CD4-positive, alpha-beta T cell treated with Interleukin-15 for 1 hour (primary cell): Measurements from ENCODE around the gene TRIM34.
A peak's percentile ranks its signal among the peaks of the same experiment; 100 is the strongest.
"Not testable (repeated sequence)": the region's sequence is repeated elsewhere in the genome, so short reads cannot be mapped to it uniquely, and the experiment has no call there.

Source experiments
- DNase-seq: peaks from one replicate; pipeline ENCODE4 v3.0.0-alpha.2; 2020

Gene TRIM34, protein sequence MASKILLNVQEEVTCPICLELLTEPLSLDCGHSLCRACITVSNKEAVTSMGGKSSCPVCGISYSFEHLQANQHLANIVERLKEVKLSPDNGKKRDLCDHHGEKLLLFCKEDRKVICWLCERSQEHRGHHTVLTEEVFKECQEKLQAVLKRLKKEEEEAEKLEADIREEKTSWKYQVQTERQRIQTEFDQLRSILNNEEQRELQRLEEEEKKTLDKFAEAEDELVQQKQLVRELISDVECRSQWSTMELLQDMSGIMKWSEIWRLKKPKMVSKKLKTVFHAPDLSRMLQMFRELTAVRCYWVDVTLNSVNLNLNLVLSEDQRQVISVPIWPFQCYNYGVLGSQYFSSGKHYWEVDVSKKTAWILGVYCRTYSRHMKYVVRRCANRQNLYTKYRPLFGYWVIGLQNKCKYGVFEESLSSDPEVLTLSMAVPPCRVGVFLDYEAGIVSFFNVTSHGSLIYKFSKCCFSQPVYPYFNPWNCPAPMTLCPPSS

DNA sequence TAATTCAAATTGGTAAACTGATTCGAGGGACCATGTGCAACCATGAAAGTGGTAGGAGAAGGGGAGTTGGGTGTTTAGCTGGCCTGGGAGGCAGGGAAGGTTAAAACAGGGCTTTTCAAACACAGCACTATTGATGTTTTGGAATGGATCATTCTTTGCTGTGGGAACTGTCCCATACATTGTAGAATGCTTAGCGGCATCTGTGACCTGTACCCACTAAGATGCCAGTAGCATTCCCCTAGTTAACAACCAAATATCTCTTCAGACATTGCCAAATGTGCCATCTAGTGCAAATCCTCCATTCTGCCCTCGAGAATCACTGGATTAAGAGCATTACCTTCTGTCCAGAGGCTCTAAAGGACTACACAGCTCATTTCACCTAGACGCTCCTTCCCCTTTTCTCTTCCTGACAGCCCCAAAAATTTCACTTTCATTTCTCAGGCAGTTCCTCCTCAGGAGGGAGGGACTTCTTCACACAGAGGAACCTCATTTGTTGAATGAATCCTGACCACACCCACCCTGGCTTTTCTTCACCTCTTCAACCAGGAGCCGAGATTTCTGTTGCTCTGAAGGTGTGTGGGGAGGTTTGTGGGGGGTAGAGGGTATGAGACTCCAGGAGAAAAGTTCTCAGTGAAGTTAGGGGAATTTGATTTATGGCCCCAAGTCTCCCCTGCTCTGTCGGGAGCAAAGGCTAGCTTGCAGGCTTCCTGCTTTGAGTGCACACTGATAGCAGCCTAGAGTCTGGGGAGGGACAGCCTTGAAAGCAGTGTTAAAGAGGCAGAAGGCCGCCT is at the start of gene TRIM34:
Gene TRIM34 (plus strand): TSS at position 513 of the 791 bp plus-strand sequence. CDS start 7,331 bp downstream, outside the sequence.
- peak; percentile 67 for DNase-seq

DNA sequence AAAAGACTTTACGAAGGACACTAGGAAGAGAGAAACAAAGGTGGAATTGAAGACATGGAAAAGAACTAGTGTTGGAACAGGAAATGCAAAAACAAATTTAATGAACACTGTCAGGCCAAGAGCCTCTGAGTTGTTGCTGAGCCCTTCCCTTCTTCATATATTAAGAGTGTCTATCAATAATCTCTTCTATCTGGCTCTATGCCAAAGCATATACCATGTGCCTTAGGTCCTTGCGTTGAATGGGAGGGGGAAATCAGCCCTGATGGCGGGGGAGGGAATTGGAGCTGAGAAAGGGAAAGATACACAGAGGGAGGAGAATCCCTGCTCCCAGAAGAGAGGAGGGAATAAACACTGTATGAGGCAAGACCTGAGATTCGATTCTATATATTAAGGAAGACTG is 49.6 kb upstream of the TRIM34 start:
- DNase-seq: no peak

DNA sequence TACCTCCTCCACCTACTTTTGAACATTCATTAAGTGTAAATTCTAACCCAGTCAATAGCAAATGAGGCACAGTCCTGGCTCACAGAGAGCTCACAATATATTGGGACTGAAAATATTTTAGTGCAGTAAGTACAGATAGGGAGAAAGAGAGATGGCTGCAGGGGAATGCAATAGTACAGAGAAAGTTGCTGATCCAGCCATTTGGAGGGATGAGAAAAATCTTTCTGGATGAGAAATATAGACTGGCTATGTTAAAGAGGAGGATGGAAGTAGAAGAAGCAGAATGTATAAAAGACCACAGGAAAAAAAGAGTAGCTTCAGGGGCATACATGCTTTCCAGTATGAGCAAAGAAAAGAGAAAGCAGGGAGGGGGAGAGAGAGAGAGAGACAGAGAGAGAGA is 47.7 kb upstream of the TRIM34 start:
- no peak for DNase-seq

DNA sequence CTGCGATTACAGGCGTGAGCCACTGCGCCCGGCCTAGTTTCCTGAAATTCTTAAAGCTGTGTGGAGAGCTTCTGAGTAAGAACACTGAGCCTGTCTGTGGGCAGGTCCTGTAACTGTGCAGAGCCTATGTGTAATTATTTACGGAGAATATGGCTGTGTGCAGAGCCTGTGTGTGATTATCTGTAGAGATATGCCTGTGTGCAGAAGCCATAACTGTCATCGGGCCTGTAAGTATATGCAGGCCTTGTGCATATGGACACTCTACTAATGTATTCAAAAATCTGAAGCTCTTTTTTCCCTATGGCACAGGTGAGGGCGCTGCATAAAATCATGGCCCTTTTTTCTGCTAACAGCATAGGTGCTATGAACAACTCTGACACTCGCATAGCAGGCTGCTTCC is 44.2 kb upstream of the TRIM34 start, which contains the start of gene OR52B6:
Gene OR52B6 (plus strand): TSS at position 301 of the 400 bp plus-strand sequence. CDS start 0 bp downstream, at position 301.
- no peak for DNase-seq

DNA sequence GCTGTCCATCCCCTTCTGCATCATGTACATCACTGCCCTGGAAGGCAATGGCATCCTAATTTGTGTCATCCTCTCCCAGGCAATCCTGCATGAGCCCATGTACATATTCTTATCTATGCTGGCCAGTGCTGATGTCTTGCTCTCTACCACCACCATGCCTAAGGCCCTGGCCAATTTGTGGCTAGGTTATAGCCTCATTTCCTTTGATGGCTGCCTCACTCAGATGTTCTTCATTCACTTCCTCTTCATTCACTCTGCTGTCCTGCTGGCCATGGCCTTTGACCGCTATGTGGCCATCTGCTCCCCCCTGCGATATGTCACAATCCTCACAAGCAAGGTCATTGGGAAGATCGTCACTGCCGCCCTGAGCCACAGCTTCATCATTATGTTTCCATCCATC is 43.8 kb upstream of the TRIM34 start:
- no peak for DNase-seq

DNA sequence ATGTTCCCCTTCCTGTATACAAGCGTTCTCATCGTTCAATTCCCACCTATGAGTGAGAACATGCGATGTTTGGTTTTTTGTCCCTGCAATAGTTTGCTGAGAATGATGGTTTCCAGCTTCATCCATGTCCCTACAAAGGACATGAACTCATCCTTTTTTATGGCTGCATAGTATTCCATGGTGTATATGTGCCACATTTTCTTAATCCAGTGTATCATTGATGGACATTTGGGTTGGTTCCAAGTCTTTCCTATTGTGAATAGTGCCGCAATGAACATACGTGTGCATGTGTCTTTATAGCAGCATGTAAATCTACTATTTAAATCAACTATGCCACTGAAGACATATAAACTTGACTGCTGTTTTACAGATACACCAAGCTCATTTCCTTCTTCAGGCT is 40.3 kb upstream of the TRIM34 start:
- not testable (repeated sequence) for DNase-seq

DNA sequence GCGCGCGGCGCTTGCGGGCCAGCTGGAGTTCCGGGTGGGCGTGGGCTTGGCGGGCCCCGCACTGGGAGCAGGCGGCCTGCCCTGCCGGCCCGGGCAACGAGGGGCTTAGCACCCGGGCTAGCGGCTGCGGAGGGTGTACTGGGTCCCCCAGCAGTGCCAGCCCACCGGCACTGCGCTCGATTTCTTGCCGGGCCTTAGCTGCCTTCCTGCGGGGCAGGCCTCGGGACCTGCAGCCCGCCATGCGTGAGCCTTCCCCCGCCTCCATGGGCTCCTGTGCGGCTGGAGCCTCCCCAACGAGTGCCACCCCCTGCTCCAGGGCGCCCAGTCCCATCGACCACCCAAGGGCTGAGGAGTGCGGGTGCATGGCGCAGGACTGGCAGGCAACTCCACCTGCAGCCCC is 34.9 kb upstream of the TRIM34 start:
- DNase-seq: not testable (repeated sequence)

DNA sequence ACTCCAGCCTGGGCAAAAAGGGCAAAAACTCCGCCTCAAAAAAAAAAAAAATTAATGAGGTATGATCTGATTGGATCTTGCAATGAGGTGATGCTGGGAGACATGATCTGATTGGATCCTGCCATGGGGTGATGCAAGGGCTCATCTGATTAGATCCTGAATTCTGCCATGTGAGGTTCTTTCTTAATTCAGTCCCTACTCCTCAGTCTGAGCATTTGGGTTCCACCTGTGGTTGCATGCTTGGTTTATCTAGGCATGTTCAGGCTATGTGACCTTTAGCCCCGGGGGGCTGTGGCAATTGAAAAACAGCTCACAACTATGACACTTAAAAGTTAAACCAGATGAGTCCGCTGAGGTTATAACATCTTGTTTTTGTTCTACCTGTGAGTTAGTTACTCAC is 33.2 kb upstream of the TRIM34 start:
- no peak for DNase-seq

DNA sequence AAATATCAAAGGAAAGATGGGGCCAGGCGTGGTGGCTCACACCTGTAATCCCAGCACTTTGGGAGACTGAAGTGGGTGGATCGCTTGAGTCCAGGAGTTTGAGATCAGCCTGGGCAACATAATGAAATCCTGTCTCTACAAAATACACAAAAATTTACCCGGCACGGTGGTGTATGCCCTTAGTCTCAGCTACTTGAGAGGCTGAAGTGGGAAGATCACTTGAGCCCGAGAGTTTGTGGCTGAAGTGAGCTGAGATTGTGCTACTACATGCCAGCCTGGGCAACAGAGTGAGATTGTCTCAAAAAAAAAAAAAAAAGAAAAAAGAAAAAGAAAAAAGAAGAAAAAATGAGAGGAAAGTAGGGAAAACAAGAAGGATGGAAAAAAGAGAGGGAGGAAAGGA is 32.2 kb upstream of the TRIM34 start:
- no peak for DNase-seq

DNA sequence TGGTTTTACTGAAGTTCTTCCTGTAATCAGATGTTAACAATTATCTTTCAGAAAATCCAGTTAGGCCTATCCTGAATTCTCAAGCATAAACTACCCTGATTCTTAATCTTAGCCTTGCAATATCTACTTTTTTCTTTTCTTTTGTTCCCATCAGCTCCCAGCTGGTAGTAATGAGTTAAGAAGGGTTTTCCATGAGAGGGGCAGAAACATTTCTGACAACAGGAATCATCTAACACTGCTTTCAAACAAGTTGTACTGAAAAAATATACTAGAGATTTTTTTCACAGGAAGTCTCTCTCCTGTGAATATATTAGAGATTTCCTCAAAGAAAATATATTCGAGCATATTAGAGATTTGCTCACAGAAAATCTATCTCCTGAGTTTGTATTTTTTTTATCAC is 31.7 kb upstream of the TRIM34 start:
- no peak for DNase-seq

DNA sequence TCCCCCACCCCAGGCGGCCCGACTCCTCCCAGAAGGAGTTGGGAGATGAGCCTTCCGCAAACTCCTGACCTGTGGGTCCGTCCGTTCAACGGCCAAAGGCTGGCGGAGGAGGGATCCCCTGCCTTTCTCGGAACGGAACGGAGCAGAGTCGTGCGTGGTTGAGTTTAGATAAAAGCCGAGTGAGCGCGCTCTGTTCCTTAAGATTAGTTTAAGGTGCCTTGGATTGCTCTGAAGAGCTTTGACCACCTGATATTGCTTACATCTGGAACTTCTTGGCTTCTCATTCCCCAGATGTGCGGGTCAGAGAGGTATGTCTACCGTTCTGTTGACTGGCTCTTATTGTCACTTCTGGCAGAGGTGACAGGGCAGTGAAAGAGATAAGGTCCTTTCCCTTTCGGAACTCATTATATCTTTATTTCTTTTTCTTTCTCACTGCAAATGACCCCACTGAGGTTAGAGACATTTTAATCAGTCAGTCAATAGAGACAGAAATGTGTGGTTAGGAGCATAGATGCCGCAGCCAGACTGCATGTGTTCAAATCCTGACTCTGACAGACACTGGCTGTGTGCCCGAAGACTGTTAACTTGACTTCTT is 28.1 kb upstream of the TRIM34 start, which contains the start of gene TRIM6:
Gene TRIM6 (plus strand): TSS at position 31 of the 595 bp plus-strand sequence. CDS start 261 bp downstream, at position 292.
- peak; percentile 21 for DNase-seq

DNA sequence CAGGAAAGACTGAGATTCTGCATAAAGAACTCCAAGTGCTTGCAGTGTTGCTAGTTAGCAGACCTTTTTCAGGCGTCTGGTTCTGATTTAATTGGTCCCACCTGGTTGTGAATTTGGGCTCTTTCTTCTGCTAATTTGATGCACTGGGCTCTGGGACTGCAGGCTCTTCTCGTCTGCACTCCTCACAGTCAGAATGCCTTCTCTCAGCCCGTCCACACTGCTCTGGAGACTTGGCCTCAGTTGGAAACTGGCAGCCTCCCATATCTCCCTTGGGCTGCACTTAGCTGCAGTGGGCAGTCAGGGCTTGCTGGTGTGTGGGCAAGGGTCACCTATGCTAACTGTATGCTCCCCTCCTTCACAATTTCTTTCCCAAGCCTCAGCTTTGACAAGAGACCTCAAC is 26.8 kb upstream of the TRIM34 start:
- DNase-seq: no peak

DNA sequence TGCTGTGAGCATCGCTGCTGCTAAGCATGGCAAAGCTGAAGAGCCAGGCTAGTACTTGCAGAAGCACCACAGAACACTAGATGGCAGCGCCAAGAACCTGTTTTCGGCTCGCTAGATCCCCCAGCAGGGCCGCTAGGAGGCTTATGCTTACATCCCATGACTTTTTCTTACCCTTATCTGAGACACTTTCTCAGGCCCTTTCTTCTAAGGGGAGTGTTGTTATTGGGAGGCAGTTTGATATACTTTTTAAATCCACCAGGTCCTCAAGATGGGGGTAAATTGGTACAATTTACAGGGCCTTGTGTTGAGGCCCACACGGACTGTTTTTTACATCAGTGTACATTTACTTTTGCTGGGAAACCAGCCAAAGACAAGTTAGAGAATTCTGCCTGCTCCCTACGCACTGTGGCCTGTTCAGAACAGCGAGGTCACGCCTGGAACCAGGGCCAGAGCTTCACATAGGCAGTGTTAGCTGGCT is 24.4 kb upstream of the TRIM34 start:
- peak; percentile 61 for DNase-seq

DNA sequence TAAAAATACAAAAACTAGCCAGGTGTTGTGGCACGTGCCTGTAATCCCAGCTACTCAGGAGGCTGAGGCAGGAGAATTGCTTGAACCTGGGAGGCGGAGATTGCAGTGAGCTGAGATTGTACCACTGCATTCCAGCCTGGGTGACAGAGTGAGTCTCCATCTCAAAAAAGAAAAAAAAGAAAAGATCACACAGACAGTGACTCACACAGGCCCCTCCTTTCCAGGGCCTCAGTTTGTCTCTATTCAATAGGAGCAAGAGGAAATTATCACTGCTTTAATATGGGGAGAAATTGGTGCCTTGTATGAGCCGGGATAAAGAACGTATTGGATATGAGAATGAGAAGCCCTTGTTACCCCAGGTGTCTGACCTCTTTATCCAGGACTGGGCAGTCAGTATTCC is 22.0 kb upstream of the TRIM34 start:
- DNase-seq: not testable (repeated sequence)

DNA sequence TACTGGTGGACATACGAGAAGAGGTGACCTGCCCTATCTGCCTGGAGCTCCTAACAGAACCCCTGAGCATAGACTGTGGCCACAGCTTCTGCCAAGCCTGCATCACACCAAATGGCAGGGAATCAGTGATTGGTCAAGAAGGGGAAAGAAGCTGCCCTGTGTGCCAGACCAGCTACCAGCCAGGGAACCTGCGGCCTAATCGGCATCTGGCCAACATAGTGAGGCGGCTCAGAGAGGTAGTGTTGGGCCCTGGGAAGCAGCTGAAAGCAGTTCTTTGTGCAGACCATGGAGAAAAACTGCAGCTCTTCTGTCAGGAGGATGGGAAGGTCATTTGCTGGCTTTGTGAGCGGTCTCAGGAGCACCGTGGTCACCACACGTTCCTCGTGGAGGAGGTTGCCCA is 21.5 kb upstream of the TRIM34 start:
- DNase-seq: no peak

DNA sequence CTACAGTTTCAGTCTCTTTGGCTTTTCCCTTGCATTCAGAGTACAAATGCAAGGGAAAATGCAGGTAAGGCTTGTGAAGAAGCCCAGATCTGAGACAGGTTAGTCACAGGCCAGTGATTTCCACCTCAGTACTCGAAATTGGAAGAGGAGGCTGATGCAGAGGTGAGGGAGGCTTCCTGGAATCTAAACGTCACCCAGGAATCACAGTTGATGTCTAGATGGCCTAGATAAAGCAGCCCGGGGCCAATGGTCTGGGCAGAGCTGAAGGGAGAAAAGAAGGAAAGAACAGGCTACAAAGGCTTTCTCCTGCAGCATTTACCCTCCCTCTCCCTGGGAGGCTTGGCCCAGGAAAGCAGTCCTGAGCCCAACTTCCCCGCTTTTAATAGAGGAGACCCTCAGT is 19.9 kb upstream of the TRIM34 start:
- DNase-seq: no peak

DNA sequence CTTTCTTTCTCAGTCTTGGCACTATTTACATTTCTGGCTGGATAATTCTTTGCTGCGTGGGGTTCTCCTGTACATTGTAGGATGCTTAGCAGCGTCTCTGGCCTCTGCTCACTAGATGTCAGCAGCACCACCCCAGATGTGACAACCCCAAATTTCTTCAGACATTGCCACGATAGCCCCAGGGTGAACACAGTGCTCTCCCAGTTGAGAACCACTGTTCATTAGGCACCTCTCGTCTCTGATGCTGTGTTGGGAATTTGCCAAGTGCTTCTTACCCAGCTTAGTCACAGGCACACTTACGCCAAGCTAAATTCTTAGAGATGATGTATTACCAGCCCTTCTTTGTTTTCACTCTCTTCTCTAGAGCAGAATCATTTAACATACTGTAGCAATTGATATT is 19.0 kb upstream of the TRIM34 start:
- no peak for DNase-seq

DNA sequence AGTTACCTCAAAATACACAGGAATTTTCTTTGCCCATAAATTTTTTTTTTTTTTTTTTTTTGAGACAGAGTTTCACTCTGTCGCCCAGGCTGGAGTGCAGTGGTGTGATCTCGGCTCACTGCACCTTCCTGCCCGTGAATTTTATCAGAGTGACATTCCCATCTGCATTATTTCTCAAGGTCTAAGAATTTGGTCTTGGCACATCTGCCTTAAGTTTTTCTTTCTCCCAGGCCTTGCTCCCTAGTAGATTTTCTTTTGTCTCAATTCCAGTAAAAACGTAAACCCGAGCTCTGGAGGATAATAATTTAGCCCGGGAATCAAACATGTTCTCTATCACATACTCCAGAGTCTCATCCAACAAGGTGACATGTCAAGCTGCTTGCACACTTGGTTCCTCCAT is 16.0 kb upstream of the TRIM34 start:
- DNase-seq: no peak

DNA sequence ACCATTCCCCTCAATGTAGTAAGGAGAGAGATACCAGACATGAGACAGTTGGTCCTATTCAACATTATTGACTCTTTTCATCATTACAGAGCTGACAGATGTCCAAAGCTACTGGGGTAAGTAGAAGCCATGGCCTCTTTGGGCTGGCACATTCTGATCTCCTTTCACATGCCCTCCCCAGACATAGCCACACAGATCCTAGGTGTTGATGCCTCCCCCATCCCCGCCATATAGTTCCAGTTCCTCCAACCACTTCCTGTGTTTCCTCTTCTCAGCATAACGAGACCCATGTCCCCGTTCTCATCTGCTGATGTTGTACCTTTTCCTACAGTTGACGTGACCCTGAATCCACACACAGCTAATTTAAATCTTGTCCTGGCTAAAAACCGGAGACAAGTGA is 14.4 kb upstream of the TRIM34 start:
- no peak for DNase-seq

DNA sequence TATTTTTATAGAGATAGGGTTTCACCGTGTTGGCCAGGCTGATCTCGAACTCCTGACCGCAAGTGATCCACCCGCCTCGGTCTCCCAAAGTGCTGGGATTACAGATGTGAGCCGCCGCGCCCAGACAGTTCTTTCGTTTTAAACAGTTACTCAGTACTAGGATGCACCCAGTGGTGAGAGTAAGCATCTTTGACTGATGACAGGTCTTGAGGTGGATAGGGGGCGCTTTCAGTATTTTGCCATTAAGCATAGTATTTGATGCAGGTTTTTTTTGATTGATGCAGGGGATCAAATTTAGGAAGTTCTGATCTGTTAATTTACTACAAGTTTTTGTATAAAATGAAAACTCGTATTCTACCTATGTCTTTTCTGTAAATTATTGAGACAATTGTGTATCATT is 13.2 kb upstream of the TRIM34 start:
- no peak for DNase-seq

DNA sequence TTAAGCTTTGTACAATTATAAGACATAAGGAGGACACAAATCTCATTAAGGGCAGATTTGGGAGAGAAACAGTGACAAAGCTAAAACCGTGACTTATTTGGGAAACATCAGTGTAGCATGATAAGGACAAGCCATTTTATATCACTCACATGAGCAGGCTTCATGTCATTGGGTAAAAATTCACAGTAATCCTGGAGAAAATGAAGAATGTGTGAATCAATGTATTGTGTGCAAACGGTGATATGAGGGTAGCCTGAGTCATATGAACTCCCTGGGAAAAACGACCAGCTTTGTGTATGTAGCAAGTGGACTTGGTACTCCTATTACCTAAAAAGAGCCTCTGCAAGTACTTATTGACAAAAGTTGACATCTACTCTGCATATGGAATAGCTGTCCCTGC is 6.0 kb upstream of the TRIM34 start:
- no peak for DNase-seq

DNA sequence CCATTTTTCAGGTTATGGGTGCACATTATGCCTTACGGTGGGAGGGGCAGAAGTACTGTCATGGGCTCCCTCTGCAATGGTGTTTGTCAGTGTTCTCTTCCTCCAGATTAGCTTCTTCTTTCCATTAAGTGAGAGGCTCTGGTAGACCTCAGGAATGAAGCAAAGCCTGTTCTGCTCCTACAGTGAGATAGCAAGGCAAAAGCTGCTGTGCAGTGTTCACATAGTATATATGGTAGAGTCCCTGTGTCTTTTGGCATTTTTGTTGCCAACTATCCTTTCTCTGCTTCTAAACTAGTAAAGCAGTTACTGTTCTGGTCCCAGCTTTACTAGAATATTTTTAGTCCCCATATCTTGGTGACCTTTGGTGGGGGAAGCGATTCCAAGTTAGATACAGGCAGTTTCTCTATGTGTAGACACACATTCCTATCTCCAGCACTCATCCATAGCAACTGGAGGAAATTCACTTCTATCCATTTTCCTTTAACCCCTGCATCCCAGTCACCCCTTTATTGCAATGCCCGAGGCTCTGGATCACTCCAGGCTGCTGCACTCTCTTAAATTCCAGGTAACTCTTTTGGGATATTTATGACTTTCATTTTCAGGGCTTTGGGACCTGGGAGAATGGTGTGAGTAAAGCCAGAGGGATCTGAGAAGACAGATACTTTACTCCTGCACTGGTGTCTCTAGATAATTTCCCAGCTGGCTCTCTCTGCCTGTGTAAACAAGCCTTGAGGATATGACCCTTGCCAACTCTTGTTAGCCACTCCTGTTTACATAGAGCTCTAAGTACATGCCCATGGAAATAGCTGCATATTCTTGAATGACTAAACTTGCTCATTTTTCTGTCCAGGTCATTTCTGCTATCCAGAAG is 3.9 kb upstream of the TRIM34 start:
- DNase-seq: no peak
